Thyroid gland (tissue), 4 donors: ENCODE measurements around the gene CCDC183. TPM values are rescaled to one million over a fixed set of nuclear protein-coding genes. Genes with fewer than 3 reads are reported as not detected.

Source experiments
- DNase-seq, 2 donors: peaks; one replicate each; pipeline ENCODE4 v3.0.0-alpha.2; 2019
- H3K27ac ChIP-seq, 3 donors: fragments of 200-600 bp; sonication (generic); 1 replicate in 2 of 3; 2 replicates in 1 of 3; pipeline ENCODE4 v1.5.1; 2016 to 2019; ENCODE audit warnings: mild to moderate bottlenecking in 1 of 3, moderate library complexity in 1 of 3
- H3K27me3 ChIP-seq: fragments of 200-600 bp; sonication (generic); one replicate; pipeline ENCODE4 v1.5.1; 2019
- H3K36me3 ChIP-seq, 2 donors: fragments of 200-600 bp; sonication (generic); one replicate each; pipeline ENCODE4 v1.5.1; 2016 to 2019
- H3K4me1 ChIP-seq, 2 donors: fragments of 200-600 bp; sonication (generic); one replicate each; pipeline ENCODE4 v1.5.1; 2017 to 2019
- H3K4me3 ChIP-seq, 3 donors: fragments of 200-600 bp; sonication (generic); replicated peaks in 1 of 3; 1 replicate in 2 of 3; 2 replicates in 1 of 3; pipeline ENCODE4 v1.5.1; 2016; ENCODE audit warnings: mild to moderate bottlenecking in 1 of 3
- H3K9me3 ChIP-seq: fragments of 200-600 bp; sonication (generic); one replicate; pipeline ENCODE4 v1.5.1; 2017
- CTCF ChIP-seq, 6 experiments: fragments of 200-600 bp in 3 of 6; fragments of 450-650 bp in 3 of 6; sonication (generic) in 3 of 6; IDR thresholded peaks; one replicate each; pipeline ENCODE4 v1.5.1; 2016 to 2019; ENCODE audit warnings: antibody characterized with exemption in 6 of 6, mild to moderate bottlenecking in 2 of 6, inconsistent platforms in 1 of 6, moderate library complexity in 1 of 6
- POLR2A ChIP-seq, 2 donors: fragments of 450-650 bp; IDR thresholded peaks; one replicate each; pipeline ENCODE4 v1.6.1; 2017; ENCODE audit warnings: antibody characterized with exemption in 2 of 2, mild to moderate bottlenecking in 2 of 2, moderate library complexity in 1 of 2
- WGBS, 2 donors: methylation state at CpG; one replicate each; pipeline ENCODE4 v1.1.5; 2017; 5-methylcytosine and 5-hydroxymethylcytosine counted together
- intact Hi-C: fragments of 100-400 bp; cut with DNase I; formaldehyde crosslinking; loops from one replicate; pipeline ENCODE4 v1.15.1; 2023
- total RNA-seq, 4 donors: library from RNA; depleted of rRNA; stranded (reverse); fragments of >200 nt; gene quantifications; one replicate each; pipeline ENCODE4 v1.2.3, GENCODE V29; 2016

CCDC183 gene
- total RNA-seq, 4 donors from 2014 or later, result 1.3 to 4.6 (median 2.8) TPM

- 93 to 94% methylated on average over 35 to 38 of the region's 44 CpGs for WGBS, 2 donors
- Histone ChIP-seq H3K27ac (no peak overlapping the region), H3K36me3 (peaks cover 33 to 44% of the 10 kb centered on the region in 2 donors), H3K9me3 (no peaks in the 10 kb centered on the region), H3K4me1 (no peaks in the 10 kb centered on the region), H3K4me3 (no peak overlapping the region), H3K27me3 (no peaks in the 10 kb centered on the region)
- intact Hi-C loops, result no loop called here
- no peak for TF ChIP-seq POLR2A (IDR thresholded peaks at IDR 0.05)
- TF ChIP-seq CTCF (IDR thresholded peaks at IDR 0.05), result no peak
- DNase-seq, result no peak
Observed at GRCh38 chr9:136825295-136826187, 29.4 kb downstream of the CCDC183 start.

- Histone ChIP-seq H3K27ac (no peak overlapping the region), H3K36me3 (peaks cover 38 to 48% of the 10 kb centered on the region in 2 donors), H3K4me3 (no peak overlapping the region), H3K27me3 (no peaks in the 10 kb centered on the region), H3K4me1 (no peaks in the 10 kb centered on the region), H3K9me3 (no peaks in the 10 kb centered on the region)
- 100% methylated on average over 5 to 8 of the region's 17 CpGs for WGBS, 2 donors
- DNase-seq, result no peak
- intact Hi-C loops, result no loop called here
- TF ChIP-seq CTCF (IDR thresholded peaks at IDR 0.05) (no peak), POLR2A (IDR thresholded peaks at IDR 0.05) (no peak)
Observed at GRCh38 chr9:136826188-136826541, 30.0 kb downstream of the CCDC183 start.

- H3K4me1 ChIP-seq, result no peaks in the 10 kb centered on the region
- TF ChIP-seq CTCF (IDR thresholded peaks at IDR 0.05), result no peak
- no peak for TF ChIP-seq POLR2A (IDR thresholded peaks at IDR 0.05)
- DNase-seq, result no peak
- no peak overlapping the region for H3K27ac ChIP-seq
- no peaks in the 10 kb centered on the region for H3K9me3 ChIP-seq
- intact Hi-C loops, result no loop called here
- H3K4me3 ChIP-seq, result no peak overlapping the region
- H3K36me3 ChIP-seq, result peaks cover 42 to 51% of the 10 kb centered on the region in 2 donors
- H3K27me3 ChIP-seq, result no peaks in the 10 kb centered on the region
- WGBS, 2 donors, result 85 to 97% methylated on average over 12 to 15 of the region's 24 CpGs
Observed at GRCh38 chr9:136826703-136827582, 30.8 kb downstream of the CCDC183 start.

GRCh38 chr9:136827794-136828473 lies 31.8 kb downstream of the CCDC183 start:
- Histone ChIP-seq H3K27me3 (no peaks in the 10 kb centered on the region), H3K4me1 (no peaks in the 10 kb centered on the region), H3K36me3 (peaks cover 50 to 59% of the 10 kb centered on the region in 2 donors), H3K27ac (no peak overlapping the region), H3K9me3 (no peaks in the 10 kb centered on the region), H3K4me3 (no peak overlapping the region)
- intact Hi-C loops, result no loop called here
- no peak for DNase-seq
- TF ChIP-seq CTCF (IDR thresholded peaks at IDR 0.05) (no peak), POLR2A (IDR thresholded peaks at IDR 0.05) (no peak)
- WGBS, 2 donors, result 94 to 97% methylated on average over 11 to 14 of the region's 14 CpGs
